GM18873 (cell line): ENCODE results near the gene RNF220.

Experiments used
- ATAC-seq: cut with Tn5 transposase; IDR thresholded peaks from one replicate; pipeline ENCODE4 v1.9.1; 2021; ENCODE audit warnings: mild to moderate bottlenecking, moderate library complexity, moderate number of reproducible peaks; ENCODE audit not compliant: unreplicated experiment, low FRiP score

The RNF220 gene

GRCh38 chr1:44405031-44405797 is at the start of gene RNF220:
TSS of gene RNF220 (plus strand) at chr1:44405255.
- ATAC-seq = no peak

- no peak for ATAC-seq
Observed at GRCh38 chr1:44355582-44356305, 49.3 kb upstream of the RNF220 start.

GRCh38 chr1:44357710-44358109 is 47.3 kb upstream of the RNF220 start:
- ATAC-seq = no peak

GRCh38 chr1:44359234-44359935 is 45.7 kb upstream of the RNF220 start:
- no peak for ATAC-seq

GRCh38 chr1:44361478-44361877 is 43.6 kb upstream of the RNF220 start:
- no peak for ATAC-seq

- no peak for ATAC-seq
Observed at GRCh38 chr1:44366371-44366975, 38.6 kb upstream of the RNF220 start.

GRCh38 chr1:44367944-44368343 is 37.1 kb upstream of the RNF220 start:
- ATAC-seq = no peak

GRCh38 chr1:44368471-44369151 is 36.4 kb upstream of the RNF220 start:
- ATAC-seq = no peak

GRCh38 chr1:44371206-44371605 is 33.8 kb upstream of the RNF220 start:
- no peak for ATAC-seq

- ATAC-seq = no peak
Observed at GRCh38 chr1:44375547-44375946, 29.5 kb upstream of the RNF220 start.

GRCh38 chr1:44377925-44378784 is 26.9 kb upstream of the RNF220 start:
- ATAC-seq = no peak

GRCh38 chr1:44380666-44381177 is 24.3 kb upstream of the RNF220 start:
- no peak for ATAC-seq

GRCh38 chr1:44388551-44388950 is 16.5 kb upstream of the RNF220 start:
- ATAC-seq = no peak

GRCh38 chr1:44389437-44389836 is 15.6 kb upstream of the RNF220 start:
- no peak for ATAC-seq

- no peak for ATAC-seq
Observed at GRCh38 chr1:44390277-44390676, 14.8 kb upstream of the RNF220 start.

GRCh38 chr1:44401256-44402228 is 3.5 kb upstream of the RNF220 start:
- no peak for ATAC-seq

- no peak for ATAC-seq
Observed at GRCh38 chr1:44405798-44406736, 1.0 kb downstream of the RNF220 start.
